Parathyroid adenoma (tissue), 2 donors: Measurements from ENCODE around the gene KIRREL3.

ENCODE experiments used
- H2AFZ ChIP-seq: fragments of 300-600 bp; sonication (generic); one replicate; pipeline ENCODE4 v1.7.0; 2017; ENCODE audit warnings: antibody characterized with exemption, mild to moderate bottlenecking
- H3K27ac ChIP-seq: fragments of 300-600 bp; sonication (generic); one replicate; pipeline ENCODE4 v1.7.0; 2017
- H3K27me3 ChIP-seq: fragments of 300-600 bp; sonication (generic); one replicate; pipeline ENCODE4 v1.7.0; 2017; ENCODE audit warnings: low read length; ENCODE audit not compliant: control insufficient read depth, insufficient read depth
- H3K36me3 ChIP-seq: fragments of 300-600 bp; sonication (generic); one replicate; pipeline ENCODE4 v1.7.0; 2017; ENCODE audit warnings: low read length; ENCODE audit not compliant: control insufficient read depth, insufficient read depth
- H3K4me1 ChIP-seq: fragments of 300-600 bp; sonication (generic); one replicate; pipeline ENCODE4 v1.7.0; 2017; ENCODE audit warnings: control low read depth
- H3K4me2 ChIP-seq: fragments of 300-600 bp; sonication (generic); one replicate; pipeline ENCODE4 v1.7.0; 2017; ENCODE audit warnings: low read length
- H3K4me3 ChIP-seq: fragments of 300-600 bp; sonication (generic); one replicate; pipeline ENCODE4 v1.7.0; 2017; ENCODE audit warnings: low read depth, low read length
- H3K79me2 ChIP-seq: fragments of 300-600 bp; sonication (generic); one replicate; pipeline ENCODE4 v1.7.0; 2017; ENCODE audit warnings: control low read depth
- H3K9ac ChIP-seq: fragments of 300-600 bp; sonication (generic); one replicate; pipeline ENCODE4 v1.7.0; 2017; ENCODE audit warnings: mild to moderate bottlenecking
- H3K9me3 ChIP-seq: fragments of 300-600 bp; sonication (generic); one replicate; pipeline ENCODE4 v1.7.0; 2017; ENCODE audit warnings: low read length; ENCODE audit not compliant: control insufficient read depth
- TF ChIP-seq, protein P1 (sequence below): fragments of 300-600 bp; sonication (generic); IDR thresholded peaks from one replicate; pipeline ENCODE4 v1.7.0; 2017; ENCODE audit warnings: antibody characterized with exemption, mild to moderate bottlenecking
- donor health status: primary hyperparathyroidism.

Gene KIRREL3

DNA sequence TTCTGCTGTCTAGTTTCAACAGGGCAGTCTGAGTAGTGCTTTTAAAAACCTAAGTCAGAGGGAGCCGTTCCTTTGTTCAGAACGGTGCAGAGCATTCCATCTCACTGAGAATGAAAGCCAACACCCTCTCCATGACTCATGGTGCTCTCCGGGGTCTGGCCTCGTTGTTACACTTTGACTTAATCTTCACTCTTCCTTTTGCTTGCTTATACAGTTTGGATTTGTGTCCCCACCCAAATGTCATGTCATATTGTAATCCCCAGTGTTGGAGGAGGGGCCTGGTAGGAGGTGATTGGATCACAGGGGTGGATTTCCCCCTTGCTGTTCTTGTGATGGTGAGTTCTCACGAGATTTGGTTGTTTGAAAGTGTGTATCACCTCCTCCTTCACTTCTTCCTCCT is 352.8 kb downstream of the KIRREL3 start:
- H3K27me3 ChIP-seq, result no peaks in the 10 kb centered on the region
- H3K9me3 ChIP-seq, result no peaks in the 10 kb centered on the region
- no peak overlapping the region for H3K4me2 ChIP-seq
- no peaks in the 10 kb centered on the region for H3K4me1 ChIP-seq
- no peak overlapping the region for H3K27ac ChIP-seq
- TF ChIP-seq, protein P1, sequence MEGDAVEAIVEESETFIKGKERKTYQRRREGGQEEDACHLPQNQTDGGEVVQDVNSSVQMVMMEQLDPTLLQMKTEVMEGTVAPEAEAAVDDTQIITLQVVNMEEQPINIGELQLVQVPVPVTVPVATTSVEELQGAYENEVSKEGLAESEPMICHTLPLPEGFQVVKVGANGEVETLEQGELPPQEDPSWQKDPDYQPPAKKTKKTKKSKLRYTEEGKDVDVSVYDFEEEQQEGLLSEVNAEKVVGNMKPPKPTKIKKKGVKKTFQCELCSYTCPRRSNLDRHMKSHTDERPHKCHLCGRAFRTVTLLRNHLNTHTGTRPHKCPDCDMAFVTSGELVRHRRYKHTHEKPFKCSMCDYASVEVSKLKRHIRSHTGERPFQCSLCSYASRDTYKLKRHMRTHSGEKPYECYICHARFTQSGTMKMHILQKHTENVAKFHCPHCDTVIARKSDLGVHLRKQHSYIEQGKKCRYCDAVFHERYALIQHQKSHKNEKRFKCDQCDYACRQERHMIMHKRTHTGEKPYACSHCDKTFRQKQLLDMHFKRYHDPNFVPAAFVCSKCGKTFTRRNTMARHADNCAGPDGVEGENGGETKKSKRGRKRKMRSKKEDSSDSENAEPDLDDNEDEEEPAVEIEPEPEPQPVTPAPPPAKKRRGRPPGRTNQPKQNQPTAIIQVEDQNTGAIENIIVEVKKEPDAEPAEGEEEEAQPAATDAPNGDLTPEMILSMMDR, result no peak
- no peaks in the 10 kb centered on the region for H3K79me2 ChIP-seq
- no peaks in the 10 kb centered on the region for H3K36me3 ChIP-seq
- H2AFZ ChIP-seq, result no peak overlapping the region
- no peak overlapping the region for H3K4me3 ChIP-seq
- H3K9ac ChIP-seq, result no peak overlapping the region

DNA sequence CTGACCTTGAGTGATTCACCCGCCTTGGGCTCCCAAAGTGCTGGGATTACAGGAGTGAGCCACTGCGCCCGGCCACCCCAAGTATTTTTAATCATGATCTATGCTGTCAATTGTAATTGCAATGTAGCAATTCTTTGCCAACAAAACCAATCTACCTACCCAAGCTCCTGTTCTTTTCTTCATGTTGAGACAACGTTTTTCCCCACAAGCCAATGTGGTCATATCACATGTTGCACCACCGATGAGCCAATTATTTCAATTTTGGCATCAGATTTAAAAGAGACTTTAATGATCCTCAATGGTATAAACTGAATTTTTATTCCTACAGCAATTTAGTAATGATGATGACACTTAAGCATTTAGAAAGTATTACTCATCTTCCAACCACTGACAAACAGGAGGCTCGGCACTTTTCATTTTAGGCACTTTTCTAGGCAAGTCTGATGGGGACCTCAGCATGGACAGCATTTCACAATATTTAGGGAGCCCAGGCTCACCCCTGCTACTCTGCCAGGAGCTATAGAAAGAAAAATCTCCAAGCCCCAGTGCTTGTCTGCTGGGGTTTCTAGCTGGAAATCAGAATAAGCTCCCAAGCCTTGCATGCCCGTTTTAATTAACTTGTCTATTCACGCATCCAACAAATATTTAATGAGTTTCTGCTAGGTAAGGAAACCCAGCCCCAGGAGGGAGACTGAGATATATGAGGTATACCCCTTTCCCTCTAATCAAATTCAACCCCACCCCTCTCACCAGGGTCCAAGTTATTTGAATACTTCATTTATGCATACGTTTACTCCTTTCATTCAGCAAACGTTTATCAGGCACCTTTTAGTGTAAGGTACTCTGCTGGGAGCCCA is 353.6 kb downstream of the KIRREL3 start:
- Histone ChIP-seq H3K27ac (no peak overlapping the region), H3K27me3 (no peaks in the 10 kb centered on the region)
- TF ChIP-seq, protein P1, result no peak

DNA sequence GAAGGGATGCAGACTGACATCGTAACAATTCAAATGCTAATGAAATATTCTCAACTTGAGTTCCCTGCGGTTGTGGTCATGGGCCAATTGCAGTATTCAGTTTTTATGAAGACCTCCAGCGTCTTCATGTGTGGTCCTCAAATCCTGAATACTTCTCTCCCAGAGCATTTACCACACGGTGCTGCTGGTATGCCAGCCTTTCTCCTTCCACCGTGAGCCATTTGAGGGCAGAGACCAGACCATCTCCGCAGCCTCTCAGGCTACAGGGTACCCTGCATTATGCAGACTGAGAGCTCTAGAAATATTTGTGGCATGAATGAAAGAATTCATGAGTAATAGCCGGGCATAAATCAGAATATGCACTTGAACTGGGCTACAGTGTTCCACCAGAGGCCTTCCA is 355.4 kb downstream of the KIRREL3 start:
- H3K27me3 ChIP-seq, result no peaks in the 10 kb centered on the region
- no peaks in the 10 kb centered on the region for H3K9me3 ChIP-seq
- H3K4me3 ChIP-seq, result no peak overlapping the region
- no peaks in the 10 kb centered on the region for H3K4me1 ChIP-seq
- H3K27ac ChIP-seq, result no peak overlapping the region
- no peaks in the 10 kb centered on the region for H3K79me2 ChIP-seq
- no peak overlapping the region for H3K9ac ChIP-seq
- H3K4me2 ChIP-seq, result no peak overlapping the region
- H2AFZ ChIP-seq, result no peak overlapping the region
- TF ChIP-seq, protein P1, result no peak
- H3K36me3 ChIP-seq, result no peaks in the 10 kb centered on the region

More for the DNA sequence above, 353.6 kb downstream of the KIRREL3 start:
- Histone ChIP-seq H3K9me3 (no peaks in the 10 kb centered on the region), H3K4me3 (no peak overlapping the region), H3K4me1 (no peaks in the 10 kb centered on the region), H2AFZ (no peak overlapping the region), H3K9ac (no peak overlapping the region), H3K4me2 (no peak overlapping the region), H3K79me2 (no peaks in the 10 kb centered on the region), H3K36me3 (no peaks in the 10 kb centered on the region)

DNA sequence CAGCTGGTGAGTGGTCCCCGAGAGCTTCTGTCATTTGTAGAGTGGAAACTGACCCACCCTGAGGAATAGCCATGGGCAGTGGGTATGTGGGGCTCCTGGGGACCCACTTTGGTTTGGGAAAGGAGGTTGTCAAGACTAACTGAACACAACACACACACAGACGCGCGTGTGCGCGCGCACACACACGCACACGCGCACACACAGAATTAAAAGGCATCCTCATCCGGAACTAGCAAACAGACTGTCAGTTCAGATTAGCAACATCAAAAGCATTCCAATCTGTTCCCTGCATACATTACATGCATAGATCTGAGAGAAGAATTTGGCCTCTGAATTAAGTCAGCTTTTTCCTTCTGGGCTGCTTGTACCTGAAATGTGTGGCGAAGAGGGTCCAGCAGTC is 360.4 kb downstream of the KIRREL3 start:
- TF ChIP-seq, protein P1, result no peak
- H3K27ac ChIP-seq, result no peak overlapping the region
- no peak overlapping the region for H3K4me2 ChIP-seq
- no peaks in the 10 kb centered on the region for H3K79me2 ChIP-seq
- no peak overlapping the region for H3K9ac ChIP-seq
- H2AFZ ChIP-seq, result no peak overlapping the region
- H3K4me3 ChIP-seq, result no peak overlapping the region
- H3K9me3 ChIP-seq, result no peaks in the 10 kb centered on the region
- H3K4me1 ChIP-seq, result no peaks in the 10 kb centered on the region
- no peaks in the 10 kb centered on the region for H3K36me3 ChIP-seq
- no peaks in the 10 kb centered on the region for H3K27me3 ChIP-seq

DNA sequence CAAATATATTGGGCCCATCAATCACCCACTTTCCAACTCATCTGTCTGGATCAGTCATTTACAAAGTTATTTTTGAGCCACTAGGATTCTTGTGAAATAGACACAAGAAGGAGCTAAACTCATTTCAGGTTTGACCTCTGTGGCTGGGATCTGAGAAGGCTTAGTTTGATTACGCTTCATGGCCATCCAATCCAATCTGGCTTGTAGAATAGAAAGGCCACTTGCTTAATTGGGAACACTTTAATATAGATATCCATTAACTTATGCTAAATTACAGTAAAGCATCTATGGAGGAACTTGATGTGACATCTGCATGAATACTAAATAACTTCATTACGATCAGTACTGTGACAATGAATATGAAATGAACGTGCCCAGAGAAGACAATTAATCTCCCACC is 360.9 kb downstream of the KIRREL3 start:
- TF ChIP-seq, protein P1, result no peak
- Histone ChIP-seq H3K79me2 (no peaks in the 10 kb centered on the region), H3K9ac (no peak overlapping the region), H3K27me3 (no peaks in the 10 kb centered on the region), H2AFZ (no peak overlapping the region), H3K4me1 (no peaks in the 10 kb centered on the region), H3K4me2 (no peak overlapping the region), H3K27ac (no peak overlapping the region), H3K4me3 (no peak overlapping the region), H3K36me3 (no peaks in the 10 kb centered on the region), H3K9me3 (no peaks in the 10 kb centered on the region)
